HL-60/S4 (cell line): ENCODE results near the gene CFAP74.
"Not testable (repeated sequence)": the region's sequence is repeated elsewhere in the genome, so short reads cannot be mapped to it uniquely, and the experiment has no call there.

Experiments used
- in situ Hi-C: fragments of 300-500 bp; cut with MboI; formaldehyde crosslinking; loops from 2 replicates; pipeline ENCODE4 v1.14.3; 2022; ENCODE audit warnings: low sequenced_read_pairs

The CFAP74 gene

GRCh38 chr1:1889847-1890505 is 113.6 kb downstream of the CFAP74 start:
- in situ Hi-C loops, result no loop called here

GRCh38 chr1:1889090-1889750 is 114.4 kb downstream of the CFAP74 start:
- in situ Hi-C loops, result no loop called here

GRCh38 chr1:1883890-1884289 is 119.7 kb downstream of the CFAP74 start:
- in situ Hi-C loops, result not testable (repeated sequence)

GRCh38 chr1:1883092-1883873 is 120.3 kb downstream of the CFAP74 start:
- in situ Hi-C loops, result no loop called here

GRCh38 chr1:1881727-1882126 is 121.9 kb downstream of the CFAP74 start:
- in situ Hi-C loops, result no loop called here

GRCh38 chr1:1880617-1881312 is 122.8 kb downstream of the CFAP74 start:
- in situ Hi-C loops, result no loop called here

- in situ Hi-C loops, result no loop called here
Measured at GRCh38 chr1:1879942-1880341, 123.6 kb downstream of the CFAP74 start.

- in situ Hi-C loops, result no loop called here
Measured at GRCh38 chr1:1877865-1878436, 125.6 kb downstream of the CFAP74 start.

- in situ Hi-C loops, result no loop called here
Measured at GRCh38 chr1:1876335-1876930, 127.2 kb downstream of the CFAP74 start.

- in situ Hi-C loops, result no loop called here
Measured at GRCh38 chr1:1875932-1876331, 127.7 kb downstream of the CFAP74 start.

- in situ Hi-C loops, result no loop called here
Measured at GRCh38 chr1:1874901-1875300, 128.7 kb downstream of the CFAP74 start.

- in situ Hi-C loops, result no loop called here
Measured at GRCh38 chr1:1873186-1873585, 130.4 kb downstream of the CFAP74 start.

- in situ Hi-C loops, result no loop called here
Measured at GRCh38 chr1:1872329-1872994, 131.1 kb downstream of the CFAP74 start.
